WTC11 (cell line): ENCODE measurements around the gene TIFAB. TPM values are rescaled to one million over a fixed set of nuclear protein-coding genes. Genes with fewer than 3 reads are reported as not detected.

Source experiments
- ATAC-seq: fragments of 200-7000 bp; cut with Tn5 transposase; 2 replicates; pipeline ENCODE4 v1.10.0; 2021; ENCODE audit warnings: mild to moderate bottlenecking, moderate library complexity
- CTCF ChIA-PET: fragments of 300-600 bp; sonication (Branson Sonifier 250); formaldehyde crosslinking; loops from one replicate; lab custom pipeline; 2021; ENCODE audit warnings: antibody characterized with exemption; lab: Charles Lee
- POLR2A ChIA-PET: fragments of 350-600 bp; sonication (Branson Sonifier 250); formaldehyde crosslinking; loops from one replicate; lab custom pipeline; 2021; ENCODE audit warnings: antibody characterized with exemption; lab: Charles Lee
- DNase-seq: peaks from one replicate; pipeline ENCODE4 v3.0.0; 2021; ENCODE audit warnings: low spot score
- H3K27ac Mint-ChIP-seq: 2 replicates; pipeline ENCODE4 v1.8.0; 2021; ENCODE audit warnings: mixed read lengths
- H3K27me3 Mint-ChIP-seq: 2 replicates; pipeline ENCODE4 v1.8.0; 2021; ENCODE audit warnings: low read depth, mild to moderate bottlenecking, moderate library complexity, mixed read lengths
- H3K36me3 Mint-ChIP-seq: 2 replicates; pipeline ENCODE4 v1.8.0; 2021; ENCODE audit warnings: mixed read lengths
- H3K4me1 Mint-ChIP-seq: 2 replicates; pipeline ENCODE4 v1.8.0; 2022; ENCODE audit warnings: mixed read lengths
- H3K4me3 Mint-ChIP-seq: 2 replicates; pipeline ENCODE4 v1.8.0; 2021; ENCODE audit warnings: mild to moderate bottlenecking, moderate library complexity, mixed read lengths
- H3K9me3 Mint-ChIP-seq: 2 replicates; pipeline ENCODE4 v1.8.0; 2021; ENCODE audit warnings: mixed read lengths
- ATF1 ChIP-seq: sonication (generic); formaldehyde crosslinking; IDR thresholded peaks from 2 replicates; pipeline ENCODE4 v1.8.1; 2023; ENCODE audit warnings: mild to moderate bottlenecking, moderate library complexity, missing genetic modification reagents
- CBFB ChIP-seq: sonication (generic); formaldehyde crosslinking; IDR thresholded peaks from 2 replicates; pipeline ENCODE4 v1.8.1; 2022; ENCODE audit warnings: mild to moderate bottlenecking, low read depth, missing genetic modification reagents
- FOXJ3 ChIP-seq: sonication (generic); formaldehyde crosslinking; IDR thresholded peaks from 2 replicates; pipeline ENCODE4 v1.9.0; 2021; ENCODE audit warnings: missing genetic modification reagents, mild to moderate bottlenecking, borderline replicate concordance
- HMGA2 ChIP-seq: fragments of 250-450 bp; sonication (Bioruptor Pico); IDR thresholded peaks from 2 replicates; pipeline ENCODE4 v1.4.0; 2021; ENCODE audit warnings: mild to moderate bottlenecking, moderate library complexity
- MYBL2 ChIP-seq: sonication (generic); formaldehyde crosslinking; IDR thresholded peaks from 2 replicates; pipeline ENCODE4 v1.8.1; 2023; ENCODE audit warnings: mild to moderate bottlenecking, moderate library complexity, missing genetic modification reagents
- NR1H2 ChIP-seq: sonication (generic); formaldehyde crosslinking; IDR thresholded peaks from 2 replicates; pipeline ENCODE4 v1.9.0; 2021; ENCODE audit warnings: mild to moderate bottlenecking, moderate library complexity, missing genetic modification reagents
- TEAD4 ChIP-seq: sonication (generic); formaldehyde crosslinking; IDR thresholded peaks from 2 replicates; pipeline ENCODE4 v1.8.0; 2022; ENCODE audit warnings: mild to moderate bottlenecking, missing genetic modification reagents
- ZNF263 ChIP-seq: sonication (generic); formaldehyde crosslinking; IDR thresholded peaks from 2 replicates; pipeline ENCODE4 v1.8.1; 2022; ENCODE audit warnings: low read depth, mild to moderate bottlenecking, moderate library complexity, missing genetic modification reagents
- ZNF416 ChIP-seq: fragments of 250-450 bp; sonication (Bioruptor Pico); IDR thresholded peaks from 2 replicates; pipeline ENCODE4 v1.9.0; 2021; ENCODE audit warnings: mild to moderate bottlenecking, inconsistent platforms
- ZNF423 ChIP-seq: fragments of 250-450 bp; sonication (Bioruptor Pico); IDR thresholded peaks from 2 replicates; pipeline ENCODE4 v2.1.2; 2022; ENCODE audit warnings: mild to moderate bottlenecking, moderate library complexity
- total RNA-seq: library from RNA; stranded (reverse); gene quantifications from 3 replicates; pipeline ENCODE4 v1.2.3, GENCODE V29; 2021
- TF ChIP-seq, protein P1 (sequence below): sonication (generic); formaldehyde crosslinking; IDR thresholded peaks from 2 replicates; pipeline ENCODE4 v1.8.0; 2022; ENCODE audit warnings: mild to moderate bottlenecking, missing genetic modification reagents
- TF ChIP-seq, protein P2 (sequence below): sonication (generic); formaldehyde crosslinking; IDR thresholded peaks from 2 replicates; pipeline ENCODE4 v1.8.0; 2023; ENCODE audit warnings: missing genetic modification reagents
- TF ChIP-seq, protein P3 (sequence below): sonication (generic); formaldehyde crosslinking; IDR thresholded peaks from 2 replicates; pipeline ENCODE4 v1.8.1; 2023; ENCODE audit warnings: mild to moderate bottlenecking, moderate library complexity, missing genetic modification reagents
- TF ChIP-seq, protein P4 (sequence below): sonication (generic); formaldehyde crosslinking; conservative IDR thresholded peaks from 2 replicates; pipeline ENCODE4 v1.8.1; 2022; ENCODE audit warnings: mild to moderate bottlenecking, missing genetic modification reagents
- TF ChIP-seq, protein P5 (sequence below): sonication (generic); formaldehyde crosslinking; IDR thresholded peaks from 2 replicates; pipeline ENCODE4 v1.8.1; 2023; ENCODE audit warnings: mild to moderate bottlenecking, missing genetic modification reagents
- TF ChIP-seq, protein P6 (sequence below): sonication (generic); formaldehyde crosslinking; IDR thresholded peaks from 2 replicates; pipeline ENCODE4 v1.8.0; 2023; ENCODE audit warnings: mild to moderate bottlenecking, missing genetic modification reagents

The TIFAB gene
- total RNA-seq, 1 experiment from 2014 or later: not detected

DNA sequence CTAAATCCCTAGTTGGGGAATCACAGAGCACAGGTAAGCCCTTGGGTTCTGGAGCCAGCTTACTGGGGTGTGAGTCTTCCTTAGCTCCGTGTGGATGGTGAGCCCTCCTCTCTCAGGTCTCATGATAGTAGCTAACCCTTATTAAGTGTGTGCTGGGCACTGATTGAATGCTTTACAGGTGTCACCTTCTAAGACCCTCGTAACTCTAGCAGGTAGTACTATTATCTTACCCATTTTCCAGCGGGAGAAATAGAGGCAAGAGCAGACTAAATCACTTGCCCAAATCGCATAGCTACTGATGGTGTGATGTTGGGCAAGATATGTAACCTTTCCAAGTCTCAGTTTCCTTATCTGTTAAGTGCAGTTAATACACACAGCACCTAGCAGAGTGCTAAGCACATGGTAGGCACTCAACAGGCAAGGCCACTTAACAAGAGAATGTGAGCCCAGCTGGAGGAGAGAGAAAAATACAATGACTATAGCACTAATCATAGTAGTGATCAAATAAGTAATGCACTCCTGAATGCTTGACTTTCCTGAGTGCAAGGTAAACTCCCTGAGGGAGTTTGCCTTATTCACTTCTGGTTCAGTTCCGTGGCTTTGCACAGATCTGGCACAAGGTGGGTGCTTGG, 4.7 kb downstream of the TIFAB start, which contains the start of gene DCANP1 (continued):
- no peak for TF ChIP-seq ZNF263 (CRISPR knock-in tag)
- TF ChIP-seq FOXJ3 (CRISPR knock-in tag): no peak
- TF ChIP-seq, protein P1, sequence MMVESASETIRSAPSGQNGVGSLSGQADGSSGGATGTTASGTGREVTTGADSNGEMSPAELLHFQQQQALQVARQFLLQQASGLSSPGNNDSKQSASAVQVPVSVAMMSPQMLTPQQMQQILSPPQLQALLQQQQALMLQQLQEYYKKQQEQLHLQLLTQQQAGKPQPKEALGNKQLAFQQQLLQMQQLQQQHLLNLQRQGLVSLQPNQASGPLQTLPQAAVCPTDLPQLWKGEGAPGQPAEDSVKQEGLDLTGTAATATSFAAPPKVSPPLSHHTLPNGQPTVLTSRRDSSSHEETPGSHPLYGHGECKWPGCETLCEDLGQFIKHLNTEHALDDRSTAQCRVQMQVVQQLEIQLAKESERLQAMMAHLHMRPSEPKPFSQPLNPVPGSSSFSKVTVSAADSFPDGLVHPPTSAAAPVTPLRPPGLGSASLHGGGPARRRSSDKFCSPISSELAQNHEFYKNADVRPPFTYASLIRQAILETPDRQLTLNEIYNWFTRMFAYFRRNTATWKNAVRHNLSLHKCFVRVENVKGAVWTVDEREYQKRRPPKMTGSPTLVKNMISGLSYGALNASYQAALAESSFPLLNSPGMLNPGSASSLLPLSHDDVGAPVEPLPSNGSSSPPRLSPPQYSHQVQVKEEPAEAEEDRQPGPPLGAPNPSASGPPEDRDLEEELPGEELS (CRISPR knock-in tag): no peak
- no peak for TF ChIP-seq HMGA2
- TF ChIP-seq, protein P2, sequence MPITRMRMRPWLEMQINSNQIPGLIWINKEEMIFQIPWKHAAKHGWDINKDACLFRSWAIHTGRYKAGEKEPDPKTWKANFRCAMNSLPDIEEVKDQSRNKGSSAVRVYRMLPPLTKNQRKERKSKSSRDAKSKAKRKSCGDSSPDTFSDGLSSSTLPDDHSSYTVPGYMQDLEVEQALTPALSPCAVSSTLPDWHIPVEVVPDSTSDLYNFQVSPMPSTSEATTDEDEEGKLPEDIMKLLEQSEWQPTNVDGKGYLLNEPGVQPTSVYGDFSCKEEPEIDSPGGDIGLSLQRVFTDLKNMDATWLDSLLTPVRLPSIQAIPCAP (CRISPR knock-in tag): no peak
- TF ChIP-seq MYBL2 (CRISPR knock-in tag): no peak
- TF ChIP-seq, protein P3, sequence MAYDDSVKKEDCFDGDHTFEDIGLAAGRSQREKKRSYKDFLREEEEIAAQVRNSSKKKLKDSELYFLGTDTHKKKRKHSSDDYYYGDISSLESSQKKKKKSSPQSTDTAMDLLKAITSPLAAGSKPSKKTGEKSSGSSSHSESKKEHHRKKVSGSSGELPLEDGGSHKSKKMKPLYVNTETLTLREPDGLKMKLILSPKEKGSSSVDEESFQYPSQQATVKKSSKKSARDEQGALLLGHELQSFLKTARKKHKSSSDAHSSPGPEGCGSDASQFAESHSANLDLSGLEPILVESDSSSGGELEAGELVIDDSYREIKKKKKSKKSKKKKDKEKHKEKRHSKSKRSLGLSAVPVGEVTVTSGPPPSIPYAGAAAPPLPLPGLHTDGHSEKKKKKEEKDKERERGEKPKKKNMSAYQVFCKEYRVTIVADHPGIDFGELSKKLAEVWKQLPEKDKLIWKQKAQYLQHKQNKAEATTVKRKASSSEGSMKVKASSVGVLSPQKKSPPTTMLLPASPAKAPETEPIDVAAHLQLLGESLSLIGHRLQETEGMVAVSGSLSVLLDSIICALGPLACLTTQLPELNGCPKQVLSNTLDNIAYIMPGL (CRISPR knock-in tag): no peak
- TF ChIP-seq, protein P4, sequence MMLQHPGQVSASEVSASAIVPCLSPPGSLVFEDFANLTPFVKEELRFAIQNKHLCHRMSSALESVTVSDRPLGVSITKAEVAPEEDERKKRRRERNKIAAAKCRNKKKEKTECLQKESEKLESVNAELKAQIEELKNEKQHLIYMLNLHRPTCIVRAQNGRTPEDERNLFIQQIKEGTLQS: no peak

DNA sequence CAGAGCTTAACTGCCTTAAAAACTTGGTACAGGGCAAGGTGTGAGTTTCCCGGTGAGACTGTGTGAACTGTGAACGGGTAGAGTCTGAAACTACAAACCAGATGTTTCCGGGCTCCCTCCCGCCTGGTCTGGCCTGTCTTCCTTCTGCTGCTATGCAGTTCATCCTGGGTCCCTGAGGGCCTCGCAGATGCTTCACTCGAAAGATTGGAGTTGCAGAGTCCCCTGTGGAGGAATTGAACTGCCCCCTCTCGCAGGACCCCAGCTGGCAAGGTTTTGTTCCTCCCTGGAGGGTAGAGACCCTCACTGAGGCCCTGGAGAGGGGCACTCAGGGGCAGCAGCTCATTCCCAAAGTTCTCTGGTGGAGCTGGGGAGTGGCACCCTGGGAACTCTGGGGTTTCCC, 5.5 kb downstream of the TIFAB start:
- Mint-ChIP-seq H3K27me3 (peaks cover 4% of the 10 kb centered on the region; the same call in 1 of the 2 replicates), H3K27ac (no peak overlapping the region)

DNA sequence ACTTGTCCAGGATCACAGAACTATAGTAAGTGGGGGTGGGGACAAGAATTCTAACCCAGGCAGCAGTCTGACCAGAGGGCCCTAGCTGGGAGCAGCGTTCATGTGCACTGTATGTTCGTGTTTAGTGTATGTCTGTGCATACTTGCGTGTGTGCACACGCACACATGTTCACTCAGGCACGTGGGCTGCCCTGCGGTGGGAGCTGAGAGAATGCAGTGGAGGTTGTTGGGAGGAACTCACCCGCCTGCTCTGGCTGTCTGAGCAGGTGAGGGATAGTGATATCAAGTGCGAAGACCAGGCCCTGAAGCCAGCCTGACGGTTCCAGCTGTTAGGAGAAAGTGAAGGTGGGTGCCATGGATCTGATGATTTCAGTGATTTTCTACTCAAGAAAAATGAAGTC, 5.9 kb downstream of the TIFAB start:
- ChIA-PET CTCF (interaction anchor here (0.9 to 2.9 kb wide), 6 partner anchors 11 to 120 kb away, joined by 3 to 14 read pairs (median 4); no protein-coding TSS in a partner anchor), POLR2A (no interaction called here)
- Mint-ChIP-seq H3K9me3 (no peaks in the 10 kb centered on the region), H3K27me3 (peaks cover 4% of the 10 kb centered on the region; the same call in 1 of the 2 replicates), H3K36me3 (no peaks in the 10 kb centered on the region), H3K27ac (no peak overlapping the region), H3K4me3 (no peak overlapping the region), H3K4me1 (peaks cover 9% of the 10 kb centered on the region)
- DNase-seq: no peak
- ATAC-seq: no peak
- TF ChIP-seq CBFB (CRISPR knock-in tag): no peak

More for the DNA sequence above, 5.5 kb downstream of the TIFAB start:
- TF ChIP-seq ZNF416 (CRISPR knock-in tag): no peak
- Mint-ChIP-seq H3K4me1 (peaks cover 9% of the 10 kb centered on the region), H3K4me3 (no peak overlapping the region), H3K36me3 (no peaks in the 10 kb centered on the region), H3K9me3 (no peaks in the 10 kb centered on the region)
- ATAC-seq (no peak), DNase-seq (no peak)
- ChIA-PET POLR2A (no interaction called here), CTCF (interaction anchor here (1.0 to 2.9 kb wide), 5 partner anchors 11 to 120 kb away, joined by 4 to 14 read pairs (median 4); no protein-coding TSS in a partner anchor)

DNA sequence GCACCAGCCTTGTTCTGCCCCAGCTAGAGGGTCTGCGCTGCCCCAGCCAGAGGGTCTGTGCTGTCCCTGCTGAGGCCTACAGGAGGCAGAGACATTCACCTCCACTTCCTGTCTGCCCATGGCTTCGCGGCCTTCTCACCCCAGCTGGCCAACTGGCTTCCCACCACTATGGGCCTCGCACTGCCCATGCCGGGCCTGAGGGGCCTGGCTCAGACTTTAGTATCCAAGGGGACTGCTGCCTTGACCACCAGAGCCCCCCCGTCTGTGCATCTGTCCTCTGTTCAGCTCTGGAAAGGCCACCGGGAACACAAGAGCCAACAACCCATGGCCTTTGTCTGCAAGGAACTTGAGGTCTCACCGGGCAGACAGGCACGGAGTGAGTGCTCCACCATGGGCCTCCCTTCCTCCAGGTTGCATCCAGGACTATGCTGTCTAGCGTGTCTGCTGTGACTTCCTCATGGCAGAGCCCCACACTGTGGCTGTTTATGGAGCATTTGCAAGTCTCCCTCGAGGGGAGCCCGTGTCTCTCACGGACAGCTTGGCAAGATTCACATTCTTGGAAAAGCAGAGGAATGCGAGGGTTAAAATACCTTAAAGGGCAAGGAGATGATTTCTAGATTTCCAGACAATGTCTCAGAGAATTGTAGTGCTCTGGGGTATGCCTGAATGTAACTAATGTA, 6.7 kb downstream of the TIFAB start:
- no peaks in the 10 kb centered on the region; the same call in 1 of the 2 replicates for H3K27me3 Mint-ChIP-seq
- H3K36me3 Mint-ChIP-seq: no peaks in the 10 kb centered on the region
- ATAC-seq (no peak; the same call in 1 of the 2 replicates), DNase-seq (no peak)
- H3K9me3 Mint-ChIP-seq: no peaks in the 10 kb centered on the region
- no peak overlapping the region for H3K4me3 Mint-ChIP-seq
- H3K4me1 Mint-ChIP-seq: peaks cover 9% of the 10 kb centered on the region
- no peak overlapping the region for H3K27ac Mint-ChIP-seq
- POLR2A ChIA-PET: interaction anchor here (0.6 kb wide), 1 partner anchor 43 kb away, joined by 7 read pairs; no protein-coding TSS in a partner anchor
- CTCF ChIA-PET: interaction anchor here (0.6 to 2.9 kb wide), 7 partner anchors 12 to 605 kb away, joined by 3 to 14 read pairs (median 4); no protein-coding TSS in a partner anchor
- TF ChIP-seq, protein P4: no peak
- TF ChIP-seq, protein P5, sequence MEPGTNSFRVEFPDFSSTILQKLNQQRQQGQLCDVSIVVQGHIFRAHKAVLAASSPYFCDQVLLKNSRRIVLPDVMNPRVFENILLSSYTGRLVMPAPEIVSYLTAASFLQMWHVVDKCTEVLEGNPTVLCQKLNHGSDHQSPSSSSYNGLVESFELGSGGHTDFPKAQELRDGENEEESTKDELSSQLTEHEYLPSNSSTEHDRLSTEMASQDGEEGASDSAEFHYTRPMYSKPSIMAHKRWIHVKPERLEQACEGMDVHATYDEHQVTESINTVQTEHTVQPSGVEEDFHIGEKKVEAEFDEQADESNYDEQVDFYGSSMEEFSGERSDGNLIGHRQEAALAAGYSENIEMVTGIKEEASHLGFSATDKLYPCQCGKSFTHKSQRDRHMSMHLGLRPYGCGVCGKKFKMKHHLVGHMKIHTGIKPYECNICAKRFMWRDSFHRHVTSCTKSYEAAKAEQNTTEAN: no peak
- TF ChIP-seq NR1H2 (CRISPR knock-in tag): no peak
- TF ChIP-seq, protein P6, sequence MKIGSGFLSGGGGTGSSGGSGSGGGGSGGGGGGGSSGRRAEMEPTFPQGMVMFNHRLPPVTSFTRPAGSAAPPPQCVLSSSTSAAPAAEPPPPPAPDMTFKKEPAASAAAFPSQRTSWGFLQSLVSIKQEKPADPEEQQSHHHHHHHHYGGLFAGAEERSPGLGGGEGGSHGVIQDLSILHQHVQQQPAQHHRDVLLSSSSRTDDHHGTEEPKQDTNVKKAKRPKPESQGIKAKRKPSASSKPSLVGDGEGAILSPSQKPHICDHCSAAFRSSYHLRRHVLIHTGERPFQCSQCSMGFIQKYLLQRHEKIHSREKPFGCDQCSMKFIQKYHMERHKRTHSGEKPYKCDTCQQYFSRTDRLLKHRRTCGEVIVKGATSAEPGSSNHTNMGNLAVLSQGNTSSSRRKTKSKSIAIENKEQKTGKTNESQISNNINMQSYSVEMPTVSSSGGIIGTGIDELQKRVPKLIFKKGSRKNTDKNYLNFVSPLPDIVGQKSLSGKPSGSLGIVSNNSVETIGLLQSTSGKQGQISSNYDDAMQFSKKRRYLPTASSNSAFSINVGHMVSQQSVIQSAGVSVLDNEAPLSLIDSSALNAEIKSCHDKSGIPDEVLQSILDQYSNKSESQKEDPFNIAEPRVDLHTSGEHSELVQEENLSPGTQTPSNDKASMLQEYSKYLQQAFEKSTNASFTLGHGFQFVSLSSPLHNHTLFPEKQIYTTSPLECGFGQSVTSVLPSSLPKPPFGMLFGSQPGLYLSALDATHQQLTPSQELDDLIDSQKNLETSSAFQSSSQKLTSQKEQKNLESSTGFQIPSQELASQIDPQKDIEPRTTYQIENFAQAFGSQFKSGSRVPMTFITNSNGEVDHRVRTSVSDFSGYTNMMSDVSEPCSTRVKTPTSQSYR (CRISPR knock-in tag): no peak
- no peak for TF ChIP-seq ZNF423 (CRISPR knock-in tag)
- no peak for TF ChIP-seq ATF1 (CRISPR knock-in tag)
- TF ChIP-seq MYBL2 (CRISPR knock-in tag): no peak
- no peak for TF ChIP-seq TEAD4 (CRISPR knock-in tag)
